RKO (cell line): ENCODE data around the gene P3H2.
A peak's percentile ranks its signal among the peaks of the same experiment; 100 is the strongest.

Experiments
- DNase-seq: peaks from one replicate; pipeline ENCODE4 v3.0.0-alpha.2; 2016; ENCODE audit warnings: low spot score

Gene P3H2

DNA sequence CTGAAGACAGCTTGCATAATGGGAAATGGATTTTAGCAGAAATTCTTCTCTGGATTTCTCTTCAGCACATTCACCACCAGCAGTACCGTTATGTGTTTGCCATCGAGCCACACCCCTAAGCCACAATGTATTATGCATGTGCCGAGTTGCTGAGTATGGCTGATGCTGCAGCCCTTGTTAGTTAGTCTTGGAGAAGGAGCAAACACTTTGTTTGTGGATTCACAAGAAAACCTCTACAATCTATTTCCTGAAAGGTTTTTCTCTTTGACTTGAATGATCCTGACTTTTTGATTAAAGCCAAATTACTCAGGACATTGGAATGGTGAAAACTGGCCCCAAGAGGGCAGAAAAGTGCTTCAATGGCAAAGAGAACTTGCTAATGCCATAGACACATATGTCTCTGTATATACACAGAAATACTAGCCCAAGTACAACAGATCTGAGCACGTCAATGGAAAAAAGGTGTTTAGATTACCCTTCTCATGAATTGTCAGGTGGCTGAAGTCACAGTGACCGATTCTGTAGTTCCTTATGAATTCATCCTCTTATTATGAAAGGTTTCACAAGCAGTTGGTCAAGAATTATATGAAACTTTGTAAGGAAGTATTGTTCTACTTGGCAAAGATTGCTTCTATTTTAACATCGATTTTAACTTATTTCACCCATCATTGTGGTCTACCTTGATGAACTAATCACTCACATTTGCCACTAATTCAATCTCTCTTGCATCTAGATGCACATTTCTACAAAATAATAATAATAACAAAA, 103.0 kb downstream of the P3H2 start:
- DNase-seq = peak; percentile 11

DNA sequence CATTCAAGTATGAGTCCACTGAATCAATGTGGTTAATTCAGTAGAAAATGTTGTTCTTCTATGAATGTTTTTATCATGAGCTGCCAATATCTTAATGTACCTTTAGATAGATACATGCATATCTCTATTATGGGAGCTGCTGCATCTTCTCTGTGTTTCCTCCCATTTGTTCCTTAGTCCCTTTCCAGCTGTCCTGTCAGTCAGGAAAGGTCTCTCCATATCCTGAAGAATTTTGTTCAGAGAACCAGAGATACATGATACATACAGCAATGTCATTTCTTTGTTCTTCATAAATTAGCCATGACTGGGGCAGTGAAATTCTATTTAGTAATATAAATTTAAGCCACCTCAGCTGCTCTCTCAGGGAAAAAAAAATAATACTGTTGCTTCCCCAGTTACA, 103.7 kb downstream of the P3H2 start:
- DNase-seq = no peak

DNA sequence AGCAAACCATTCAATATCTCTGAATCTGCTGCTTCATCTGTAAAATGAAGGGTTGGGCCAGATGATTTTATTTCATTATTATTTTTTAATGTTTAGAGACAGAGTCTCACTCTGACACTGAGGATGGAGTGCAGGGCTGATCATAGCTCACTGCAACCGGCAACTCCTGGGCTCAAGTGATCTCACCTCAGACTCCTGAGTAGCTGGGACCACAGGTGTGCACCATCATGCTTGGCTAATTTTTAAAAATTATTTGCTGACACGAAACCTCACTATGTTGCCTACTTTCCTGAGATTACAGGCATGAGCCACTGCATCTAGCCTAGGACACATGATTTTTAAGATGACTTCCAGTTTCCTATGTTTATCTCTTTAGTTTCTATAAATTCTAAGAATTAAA, 105.8 kb downstream of the P3H2 start:
- no peak for DNase-seq

DNA sequence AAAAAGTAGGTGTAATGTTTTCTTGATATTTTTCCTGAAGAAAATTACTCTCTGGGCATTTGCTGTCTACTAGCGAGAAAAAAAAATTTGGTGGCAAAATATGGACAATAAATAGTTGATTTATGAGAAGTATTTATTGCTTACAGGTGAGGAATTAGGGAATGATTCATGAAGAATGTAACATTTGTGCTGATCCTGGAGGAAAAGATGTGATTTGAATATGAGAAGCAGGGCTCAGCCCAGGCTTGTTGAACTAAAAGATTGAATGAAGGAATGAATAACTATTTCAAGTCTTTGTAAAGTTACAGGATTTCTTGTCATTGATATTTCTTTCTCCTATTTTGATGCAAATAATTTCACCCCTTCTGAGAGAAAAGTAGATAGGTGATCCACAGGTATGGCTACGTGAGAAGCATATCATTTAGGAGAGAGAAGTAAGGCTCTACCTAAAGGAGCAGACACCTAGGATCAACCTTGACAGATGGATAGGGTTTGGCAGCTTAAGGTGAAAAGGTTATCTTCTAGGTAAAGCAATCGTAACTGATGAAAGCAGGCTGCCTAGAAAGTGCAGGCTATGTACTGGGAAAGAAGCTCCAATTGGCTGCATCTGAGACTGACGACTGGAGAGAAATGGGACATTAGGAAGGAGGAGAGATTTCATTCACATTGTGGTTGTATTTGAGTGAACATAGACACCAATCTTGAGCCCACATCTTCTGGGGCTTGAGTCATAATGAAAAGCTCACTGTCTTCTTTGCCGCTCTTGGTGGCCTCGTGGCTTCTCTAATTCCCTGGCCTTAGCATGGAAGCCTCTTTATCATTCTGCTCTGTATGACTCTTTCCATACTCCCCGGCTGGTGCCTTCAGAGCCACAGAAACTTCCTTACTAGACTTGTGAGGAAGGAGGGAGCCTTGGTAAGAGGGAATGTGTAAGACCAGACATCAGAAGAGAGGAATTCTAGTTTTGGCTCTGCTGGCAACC, 106.5 kb downstream of the P3H2 start:
- DNase-seq = no peak

DNA sequence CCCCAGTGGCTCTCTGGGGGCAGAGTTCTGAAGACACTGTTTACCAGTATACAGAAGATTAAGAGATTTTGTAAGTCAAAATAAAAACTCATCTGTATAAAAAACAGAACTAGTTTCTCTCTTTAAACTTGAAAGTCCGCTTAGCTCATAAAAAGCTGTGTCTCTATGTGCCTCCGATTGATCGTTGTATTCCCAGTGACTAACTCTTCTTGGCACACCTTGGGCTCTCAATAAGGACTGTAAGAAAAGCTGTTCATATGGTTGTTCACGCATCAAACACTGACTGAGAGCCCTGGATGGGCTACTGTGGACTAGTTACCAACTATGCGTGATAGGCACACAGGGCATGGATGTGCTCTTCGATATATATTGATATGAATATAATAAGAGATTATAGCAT, 107.9 kb downstream of the P3H2 start:
- DNase-seq = no peak

DNA sequence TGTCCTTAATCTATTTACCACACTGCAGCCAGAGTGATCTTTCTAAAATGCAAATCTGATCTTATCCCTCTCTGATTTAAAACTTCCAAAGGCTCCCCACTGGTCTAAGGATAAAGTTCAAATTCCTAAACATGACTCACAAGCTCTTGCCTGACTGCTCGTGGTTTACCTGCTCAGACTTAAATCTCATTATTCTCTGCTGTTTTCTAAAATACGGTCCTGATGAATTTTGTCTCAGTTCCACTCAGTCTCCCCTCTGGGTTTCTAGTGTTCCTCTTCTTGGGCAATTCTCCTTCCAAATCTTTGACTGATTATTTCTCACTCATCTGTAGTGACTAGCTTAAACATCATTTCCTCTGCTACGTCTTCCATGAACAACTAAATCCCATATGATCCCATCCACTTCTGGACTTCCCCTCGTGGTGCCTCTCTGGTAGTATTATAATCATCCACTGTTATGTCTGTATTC, 108.3 kb downstream of the P3H2 start:
- peak; percentile 14 for DNase-seq

DNA sequence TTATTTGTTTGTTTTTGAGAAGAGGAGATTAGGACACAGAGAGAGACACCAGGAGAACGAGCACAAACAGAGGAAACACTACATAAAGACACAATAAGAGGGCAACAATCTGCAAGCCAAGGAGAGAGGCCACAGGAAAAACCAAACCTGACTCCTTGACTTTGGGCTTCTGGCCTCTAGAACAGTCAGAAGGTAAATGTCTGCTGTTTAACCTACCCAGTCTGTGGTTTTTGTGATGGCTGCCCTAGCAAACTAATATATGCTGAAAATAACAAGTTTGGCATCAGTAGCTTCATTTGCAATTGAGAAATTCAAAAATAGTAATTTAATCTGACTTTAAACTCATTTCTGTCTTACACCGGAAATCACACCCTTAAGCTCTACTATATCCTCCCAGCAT, 110.2 kb downstream of the P3H2 start:
- DNase-seq = no peak

DNA sequence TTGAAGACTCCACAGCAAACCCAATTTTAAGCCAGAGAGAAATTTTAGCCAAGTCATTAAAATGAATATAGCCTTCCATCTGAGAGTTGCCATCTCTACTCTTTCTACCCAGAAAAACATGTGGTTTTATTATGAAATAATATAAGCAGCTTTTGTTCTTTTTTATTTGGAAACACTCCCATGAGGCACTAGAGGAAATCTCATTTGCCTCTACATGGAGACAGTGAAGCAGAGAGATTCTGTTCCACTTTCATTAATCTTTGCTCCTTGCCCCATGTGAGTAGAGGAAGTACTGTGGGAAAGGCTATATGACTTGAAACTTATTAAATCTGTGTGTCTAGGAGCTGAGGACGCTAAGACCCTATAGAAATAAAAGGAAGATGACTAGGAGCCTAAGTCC, 111.1 kb downstream of the P3H2 start:
- no peak for DNase-seq

DNA sequence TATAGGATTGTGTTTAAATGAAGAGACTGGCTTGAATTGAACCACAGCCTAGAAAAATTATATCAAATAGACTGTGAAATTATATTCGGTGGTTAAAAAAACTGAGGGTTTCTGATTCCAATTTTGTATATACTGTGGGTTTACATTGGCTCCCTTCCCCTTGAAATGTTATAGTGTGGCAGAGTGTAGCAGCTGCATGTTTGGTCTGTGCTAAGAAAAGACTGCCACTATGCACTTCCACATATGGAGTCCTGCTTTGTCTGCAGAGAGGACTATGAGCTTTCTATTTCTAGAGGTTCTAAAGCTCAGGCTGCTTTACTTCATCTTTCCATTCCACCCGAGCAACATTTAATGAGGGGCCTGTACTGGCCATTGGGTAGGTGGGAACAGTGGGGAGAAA, 112.3 kb downstream of the P3H2 start:
- DNase-seq = no peak

DNA sequence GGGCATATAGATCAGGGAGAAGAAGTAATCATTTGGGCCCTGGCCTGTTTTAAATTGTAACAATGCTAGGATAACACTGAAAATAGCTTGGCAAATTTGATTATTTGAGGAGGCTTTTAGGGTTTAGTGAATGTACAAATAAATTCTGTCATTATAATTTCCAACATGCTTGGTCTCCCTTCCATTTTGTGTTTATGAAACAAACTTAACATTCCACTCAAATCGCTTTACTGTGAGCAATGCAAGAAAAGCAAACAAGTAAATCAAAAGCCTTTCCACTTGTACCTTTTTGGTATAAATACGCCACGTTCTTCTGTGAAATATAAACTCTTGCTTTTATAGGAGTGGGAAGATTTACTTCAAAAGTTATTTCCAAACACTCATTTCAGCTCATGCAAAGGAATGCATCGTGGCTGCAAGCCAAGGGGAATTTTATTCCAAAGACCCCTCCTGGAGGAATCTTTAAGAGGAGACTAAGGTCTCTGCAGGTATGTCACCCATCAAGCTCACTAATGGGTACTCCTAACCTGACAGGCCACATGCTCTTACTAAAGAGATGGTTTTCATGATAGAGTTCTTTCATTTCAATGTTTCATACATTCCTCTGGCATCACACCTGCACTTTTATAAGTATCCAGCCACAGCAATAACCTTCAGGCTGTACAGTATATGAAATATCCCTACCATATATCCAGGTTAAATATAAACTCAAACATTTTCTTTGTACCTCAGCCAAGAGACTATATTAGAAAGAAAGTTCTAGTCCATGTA, 115.2 kb downstream of the P3H2 start:
- no peak for DNase-seq

DNA sequence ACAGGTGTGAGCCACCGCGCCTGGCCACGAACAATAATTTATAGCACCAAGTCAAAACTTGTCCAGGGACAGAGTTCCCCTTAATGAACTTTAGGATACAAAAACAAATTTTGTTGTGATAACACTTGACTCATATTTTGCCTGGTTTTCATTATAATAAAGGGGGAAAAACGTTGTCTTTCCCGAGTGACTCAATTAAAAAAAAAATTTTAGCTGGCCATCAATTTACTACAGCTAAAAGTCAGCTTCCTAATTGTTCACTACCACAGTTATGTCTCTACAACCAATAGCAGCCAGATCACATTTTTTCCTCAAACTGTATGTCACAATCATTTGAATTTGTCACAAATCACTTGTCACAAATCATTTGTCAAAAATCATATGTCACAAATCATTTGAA, 116.0 kb downstream of the P3H2 start:
- no peak for DNase-seq

DNA sequence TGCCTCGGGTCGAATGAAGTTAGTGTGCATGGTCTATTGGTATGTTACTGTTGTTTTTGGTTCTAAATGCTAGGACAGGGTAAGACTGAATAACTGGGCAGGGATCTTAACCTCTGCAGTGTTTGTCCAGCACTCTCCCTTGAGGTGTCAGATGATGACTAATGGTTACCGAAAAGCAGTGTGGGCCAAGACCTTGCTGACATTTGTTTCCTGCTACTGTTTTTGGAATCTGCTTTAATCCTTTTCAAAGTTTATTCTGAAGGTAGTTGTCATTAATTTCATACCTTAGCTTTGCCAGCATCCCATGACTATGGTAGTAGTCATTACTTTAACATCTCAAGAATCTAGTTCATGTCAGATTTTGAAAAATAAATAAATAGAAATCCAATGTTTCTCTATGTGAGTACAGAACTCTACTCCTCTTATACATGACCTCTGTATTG, 117.0 kb downstream of the P3H2 start:
- DNase-seq = no peak

DNA sequence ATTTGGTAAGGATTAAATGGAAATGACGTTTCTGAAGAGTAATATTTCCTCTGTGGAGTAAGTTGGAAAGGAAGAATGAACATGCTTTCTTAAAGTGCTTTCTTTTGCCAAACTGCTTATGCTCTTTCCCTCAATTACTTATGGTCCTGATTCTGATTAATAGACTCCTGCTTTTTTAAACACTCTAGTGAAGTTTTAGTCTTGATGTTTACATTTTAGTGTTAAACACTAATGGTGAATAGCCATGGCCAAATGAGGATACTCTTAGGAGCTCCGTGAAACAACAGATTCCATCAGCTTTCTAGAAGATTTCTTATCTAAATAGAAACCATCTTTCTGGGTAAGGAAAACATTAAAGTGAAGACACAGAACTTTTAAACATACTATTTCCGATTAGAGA, 117.6 kb downstream of the P3H2 start:
- DNase-seq = no peak

DNA sequence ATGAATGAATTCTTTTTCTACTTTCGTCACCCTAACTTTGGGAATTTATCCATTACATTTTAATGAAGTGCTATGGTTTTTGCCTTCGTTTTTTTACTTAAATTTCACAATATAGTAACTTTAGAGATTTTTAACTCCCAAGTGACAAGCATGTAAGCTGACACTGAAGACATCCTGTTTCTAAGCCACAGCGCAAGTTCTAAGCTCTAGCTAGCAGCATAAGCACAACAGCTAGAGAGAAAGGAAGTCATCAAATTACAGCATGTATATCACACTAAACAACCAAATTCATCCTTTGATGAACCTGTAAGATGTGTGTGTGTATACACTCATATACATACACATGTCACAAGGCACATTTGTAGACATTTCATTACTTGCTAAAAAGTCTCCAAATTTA, 119.3 kb downstream of the P3H2 start:
- DNase-seq = no peak

DNA sequence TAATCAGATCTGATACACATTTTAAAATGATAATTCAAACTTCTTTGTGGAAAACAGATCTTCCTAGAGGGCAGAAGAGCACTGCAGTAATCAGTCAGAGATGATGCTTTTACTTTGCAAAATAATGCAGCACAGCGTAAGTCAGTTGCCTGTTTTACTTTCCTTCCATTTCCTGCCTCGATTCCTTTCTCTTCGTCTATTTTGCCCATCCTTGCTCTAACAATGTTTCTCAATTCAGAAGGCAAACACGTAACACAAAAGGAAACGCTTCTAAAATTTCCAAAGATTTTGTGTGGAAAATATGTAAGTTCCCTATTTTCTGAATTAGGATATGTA, 119.9 kb downstream of the P3H2 start:
- DNase-seq = no peak

DNA sequence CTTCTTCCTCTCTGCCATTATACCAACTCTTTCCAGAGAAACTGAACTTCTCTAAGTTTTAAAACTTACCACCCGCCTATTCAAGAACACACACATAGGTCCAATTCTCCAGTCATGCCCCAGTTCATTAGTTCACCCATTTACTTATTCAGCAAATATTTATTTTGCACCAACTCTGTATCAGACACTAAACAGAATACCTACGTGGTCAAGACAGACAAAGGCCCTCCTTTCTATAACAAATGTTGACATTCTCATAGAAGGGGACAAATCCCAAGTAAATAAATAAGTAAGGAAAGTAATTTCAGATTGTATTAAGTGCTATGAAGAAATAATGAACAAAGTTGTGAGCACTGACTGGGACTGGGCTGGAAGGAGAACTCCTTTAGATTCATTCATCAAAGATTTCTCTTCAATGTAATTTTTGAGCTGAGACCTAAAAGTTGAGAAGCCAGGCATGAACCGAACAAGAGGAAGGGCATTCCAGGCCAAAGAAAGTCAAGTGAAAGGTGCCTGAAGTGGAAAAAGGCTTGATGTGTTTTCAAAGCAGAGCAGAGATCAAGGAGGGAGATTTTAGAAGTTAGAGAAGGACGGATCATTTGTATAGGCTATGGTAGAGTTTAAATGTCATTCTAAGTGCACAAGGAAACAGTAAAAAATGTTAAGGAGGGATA, 120.4 kb downstream of the P3H2 start:
- DNase-seq = no peak

DNA sequence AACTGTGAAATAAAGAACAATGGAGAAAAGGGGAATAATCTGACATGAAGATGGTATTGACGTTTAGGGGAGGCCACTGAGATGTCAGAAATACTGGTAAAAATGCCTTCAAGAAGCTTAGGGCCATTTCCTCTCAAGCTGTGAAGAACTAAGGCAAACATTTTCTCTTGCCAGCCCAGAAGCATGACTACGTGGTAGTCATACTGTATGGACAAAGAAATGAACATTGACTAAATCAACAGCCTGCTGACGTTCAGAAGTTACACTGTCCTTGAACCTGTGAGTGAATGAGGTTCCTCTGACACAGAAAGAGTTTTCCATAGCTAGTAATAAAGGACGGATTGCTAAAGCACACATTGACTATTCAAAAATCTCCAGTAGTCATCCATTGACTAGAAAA, 121.0 kb downstream of the P3H2 start:
- DNase-seq = no peak

DNA sequence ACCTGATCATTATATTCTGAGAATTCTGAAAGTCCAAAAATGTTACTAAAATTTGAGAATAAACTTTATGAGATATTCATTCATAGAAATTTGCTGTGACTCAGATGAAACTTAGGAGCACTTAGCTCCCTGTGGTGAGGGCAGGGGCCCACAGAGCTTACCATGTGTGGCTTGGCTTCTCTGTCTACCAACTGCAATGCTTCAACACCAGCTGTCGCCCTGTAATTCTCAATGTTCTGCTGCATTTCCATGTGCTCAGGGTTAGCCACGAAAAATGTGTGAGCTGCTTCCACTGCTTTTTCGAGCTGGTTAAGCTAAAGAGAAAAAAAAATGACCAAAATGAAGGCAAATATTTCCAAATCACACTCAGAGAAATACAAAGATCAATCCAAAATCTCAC, 125.6 kb downstream of the P3H2 start:
- DNase-seq = no peak

DNA sequence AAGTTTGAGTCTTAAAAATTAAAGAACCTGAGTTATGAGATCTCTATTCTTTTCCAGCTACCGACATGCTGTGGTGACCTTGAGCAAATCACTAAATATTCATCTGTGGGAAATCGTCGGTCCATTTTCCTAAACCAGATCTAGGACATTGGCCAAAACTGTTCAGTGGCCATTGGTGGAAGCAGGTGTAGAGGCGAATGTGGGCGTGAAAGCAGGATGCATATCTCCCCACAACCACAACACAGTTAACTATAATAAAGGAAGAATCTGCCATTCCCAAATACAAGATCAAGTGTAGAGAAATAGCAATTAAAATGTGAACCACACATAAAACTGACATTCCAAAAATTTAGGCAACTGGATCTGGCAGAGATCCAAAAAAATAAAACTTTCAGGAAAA, 129.9 kb downstream of the P3H2 start:
- DNase-seq = no peak

DNA sequence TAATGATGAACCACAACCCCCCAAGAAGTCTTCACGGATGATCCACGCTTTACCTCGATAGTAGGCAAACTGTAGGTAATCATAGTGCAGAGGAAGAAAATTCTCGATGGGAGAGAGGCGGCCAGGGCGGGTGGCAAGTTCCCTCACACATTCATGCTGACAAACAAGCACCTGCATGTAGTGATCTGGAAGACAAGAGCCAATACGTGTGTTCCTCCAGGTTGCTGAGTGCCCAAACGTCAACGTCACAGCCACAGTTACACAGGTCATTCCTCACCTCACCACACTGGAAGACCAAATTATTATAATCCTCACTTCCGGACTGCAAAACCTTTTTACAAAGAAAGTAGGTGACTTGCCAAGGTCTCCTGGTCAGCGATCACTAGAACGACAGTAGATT, 131.8 kb downstream of the P3H2 start:
- no peak for DNase-seq

DNA sequence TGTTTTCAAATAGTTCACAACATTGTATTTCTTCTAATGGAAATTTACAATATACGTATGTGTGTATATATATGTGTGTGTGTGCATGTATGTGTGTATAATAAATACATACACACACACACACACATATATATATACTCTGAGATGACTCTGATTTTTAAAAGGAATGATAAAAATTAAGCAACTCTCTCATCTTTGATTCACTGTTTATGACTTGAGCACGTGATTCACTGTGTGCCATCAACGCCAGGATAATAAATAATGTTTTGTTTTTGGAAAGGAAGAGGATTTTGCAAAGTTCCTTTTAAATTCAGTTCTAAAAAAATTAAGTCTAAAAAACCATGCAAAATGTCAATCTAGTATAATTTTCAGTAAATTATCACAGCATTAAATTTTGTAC, 132.4 kb downstream of the P3H2 start:
- no peak for DNase-seq

DNA sequence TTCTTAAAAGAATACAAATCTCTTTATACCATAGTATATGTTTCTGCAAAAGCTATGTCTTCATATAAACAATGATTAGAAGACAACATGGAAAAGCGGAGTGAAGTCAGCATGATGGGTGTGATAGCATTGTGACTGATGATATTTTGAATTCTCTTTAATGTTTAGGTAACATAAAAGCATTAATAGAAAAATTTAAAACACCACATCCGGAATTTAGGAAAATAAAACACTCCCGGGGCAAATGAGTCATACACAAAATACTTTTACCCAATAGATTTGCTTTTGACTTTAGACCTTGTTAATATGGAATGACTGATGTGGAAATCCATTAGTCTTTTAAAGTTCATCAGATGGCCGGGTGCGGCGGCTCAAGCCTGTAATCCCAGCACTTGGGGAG, 134.7 kb downstream of the P3H2 start:
- DNase-seq = no peak
